ACHN (cell line): ENCODE measurements around the gene RNF39.

Experiments used
- DNase-seq: peaks from one replicate; pipeline ENCODE4 v3.0.0-alpha.2; 2015
- in situ Hi-C: cut with HindIII; loops from 2 replicates; pipeline ENCODE4 v1.10.0; 2017; ENCODE audit warnings: low sequenced_read_pairs, low pct_ligation_motif_present, low pct_unique_long_range_greater_than_20kb

The RNF39 gene

DNA sequence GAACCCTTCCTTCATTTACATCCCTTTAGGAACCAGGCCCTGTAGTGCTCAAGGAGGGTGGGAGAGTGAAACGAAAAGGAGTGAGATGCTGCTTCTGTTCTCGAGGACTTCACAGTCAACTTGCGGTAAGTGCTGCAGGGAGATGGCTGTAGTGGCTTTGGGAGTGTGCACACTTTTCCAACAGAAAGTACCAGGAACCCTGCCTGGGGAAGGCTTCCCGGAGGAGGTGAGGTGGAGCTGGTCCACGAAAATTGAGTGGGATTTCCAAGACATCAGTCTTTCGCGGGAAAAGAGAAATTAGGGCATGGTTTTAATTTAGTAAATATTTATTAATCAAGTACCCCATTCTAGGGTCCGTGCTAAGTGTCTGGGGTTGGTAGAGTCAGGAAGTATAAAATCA, 24.6 kb upstream of the RNF39 start:
- in situ Hi-C loops: no loop called here
- DNase-seq: no peak

DNA sequence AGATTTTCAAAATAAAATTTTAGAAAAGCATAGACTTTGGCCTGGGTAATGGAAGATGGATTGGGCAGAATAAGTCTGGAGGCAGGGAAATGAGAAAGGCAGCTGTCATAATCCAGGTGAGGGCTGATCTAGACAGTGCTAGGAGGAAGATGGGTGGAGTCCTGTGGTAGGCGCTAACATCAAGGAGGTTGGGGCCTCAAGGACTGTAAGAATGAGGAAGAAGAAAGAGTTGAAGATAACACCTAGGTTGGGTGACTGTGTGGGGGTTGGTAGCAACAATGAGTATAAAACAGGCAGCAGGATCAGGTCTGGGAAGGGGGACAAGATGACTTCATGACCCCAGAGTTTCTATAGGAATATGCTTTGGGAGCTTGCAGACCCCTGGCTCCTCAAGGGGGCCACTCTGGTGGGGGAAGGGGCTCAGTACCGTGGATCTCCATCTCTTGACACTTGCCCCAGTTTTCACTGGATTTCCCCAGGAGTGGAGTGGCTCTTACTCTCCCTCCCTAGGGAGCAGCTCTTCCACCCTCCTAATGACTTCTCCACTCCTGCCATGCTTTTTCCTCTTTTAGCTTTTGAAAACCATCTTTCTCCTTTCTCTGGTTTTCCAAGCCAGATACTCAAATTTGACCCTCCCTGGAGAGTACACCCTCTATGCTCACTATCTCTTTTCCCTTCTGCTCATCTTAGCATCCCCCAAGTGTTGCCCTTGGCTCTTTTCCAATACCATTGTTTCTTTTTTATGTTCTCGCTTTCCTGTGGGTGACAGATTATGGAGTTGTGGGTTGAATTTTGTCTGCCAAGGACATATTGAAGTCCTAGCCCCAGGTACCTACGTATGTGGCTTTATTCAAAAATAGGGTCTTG, 22.6 kb upstream of the RNF39 start:
- in situ Hi-C loops: no loop called here

GRCh38 chr6:30096829-30097228, 21.3 kb upstream of the RNF39 start:
- no peak for DNase-seq
- in situ Hi-C loops: no loop called here

More for the DNA sequence above, 22.6 kb upstream of the RNF39 start:
- DNase-seq: no peak

DNA sequence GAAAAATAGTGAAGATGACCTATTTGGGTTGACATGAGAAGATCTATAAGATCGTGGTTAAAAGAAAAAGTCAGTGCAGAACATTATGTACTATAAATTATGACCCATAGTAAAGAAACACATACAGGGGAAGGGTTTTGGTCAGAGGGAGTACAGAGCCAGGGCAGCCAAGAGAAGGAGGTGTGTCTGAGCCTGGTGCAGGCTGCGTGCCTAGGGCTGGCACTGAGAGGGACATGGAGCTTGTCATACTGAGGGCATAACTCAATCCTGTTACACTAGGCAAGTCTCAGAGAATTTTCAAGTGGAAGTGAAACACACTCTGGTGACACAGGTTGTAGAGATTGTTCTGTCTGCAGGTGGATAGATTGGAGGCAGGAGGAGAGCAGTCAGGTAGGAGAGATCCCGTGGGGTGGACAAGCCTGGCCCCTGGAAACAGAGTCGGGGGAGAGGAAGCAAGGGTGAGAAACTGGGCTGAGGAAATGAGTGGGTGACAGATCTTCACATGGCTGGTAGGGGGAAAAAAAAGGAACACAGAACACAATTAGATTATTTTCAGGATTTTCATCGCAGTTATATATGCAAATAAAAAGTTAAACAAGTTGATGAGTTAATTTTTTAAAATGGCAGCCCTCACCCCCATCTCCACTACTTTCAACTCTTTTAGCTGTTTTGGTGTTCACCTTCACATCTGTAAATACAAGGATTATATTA, 18.5 kb upstream of the RNF39 start:
- in situ Hi-C loops: no loop called here
- DNase-seq: no peak

DNA sequence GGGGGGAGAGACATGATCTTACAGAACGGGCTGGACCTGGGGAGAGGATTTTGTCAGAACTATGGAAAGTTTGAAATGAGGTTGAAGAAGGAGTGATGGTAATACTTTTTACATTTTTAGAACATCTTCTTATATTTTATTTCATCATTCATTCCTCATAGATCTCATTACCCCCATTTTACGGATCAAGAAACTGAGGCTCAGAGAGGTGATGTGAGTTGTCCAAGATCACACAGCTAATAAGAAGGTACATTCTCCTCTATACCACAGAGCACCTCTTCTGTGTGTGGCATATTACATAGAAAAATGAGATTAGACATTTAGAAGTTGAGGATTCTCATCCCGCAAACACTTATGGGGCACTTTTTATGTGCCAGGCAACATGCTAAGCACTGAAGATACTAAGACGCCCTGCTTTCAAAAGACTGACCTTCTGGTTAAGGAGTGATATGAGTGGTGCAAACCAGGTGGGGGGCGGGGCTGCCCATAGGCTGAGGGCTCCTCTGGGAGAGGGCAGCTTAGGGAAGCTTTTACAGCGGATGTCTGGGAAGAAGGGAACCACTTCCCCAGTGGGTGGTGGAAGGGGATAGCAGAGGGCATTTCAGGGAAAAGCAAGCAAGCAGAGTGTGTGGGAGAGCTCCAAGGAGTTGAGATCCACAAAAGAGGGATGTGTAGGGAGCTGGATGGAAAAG, 17.4 kb upstream of the RNF39 start:
- in situ Hi-C loops: no loop called here
- DNase-seq: no peak

- in situ Hi-C loops: no loop called here
- no peak for DNase-seq
Measured at GRCh38 chr6:30091577-30092381, 16.2 kb upstream of the RNF39 start.

DNA sequence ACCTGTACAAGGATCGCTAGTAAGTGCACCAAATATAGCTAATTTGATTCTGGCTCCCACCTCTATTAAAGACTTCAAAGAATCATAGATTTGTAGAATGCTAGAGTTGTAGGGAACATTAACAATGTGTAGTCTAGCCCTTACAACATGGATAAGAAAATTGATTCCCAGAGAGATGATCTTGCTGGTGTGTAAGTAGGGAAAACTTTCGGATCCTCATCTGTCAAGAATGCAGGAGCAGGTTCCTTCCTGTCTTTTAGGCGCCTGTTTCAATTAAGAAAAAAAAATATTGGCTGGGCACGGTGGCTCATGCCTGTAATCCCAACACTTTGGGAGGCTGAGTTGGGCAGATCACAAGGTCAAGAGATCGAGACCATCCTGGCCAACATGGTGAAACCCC, 12.3 kb upstream of the RNF39 start:
- no peak for DNase-seq
- in situ Hi-C loops: no loop called here

- DNase-seq: no peak
- in situ Hi-C loops: no loop called here
Measured at GRCh38 chr6:30077218-30077617, 1.6 kb upstream of the RNF39 start.

DNA sequence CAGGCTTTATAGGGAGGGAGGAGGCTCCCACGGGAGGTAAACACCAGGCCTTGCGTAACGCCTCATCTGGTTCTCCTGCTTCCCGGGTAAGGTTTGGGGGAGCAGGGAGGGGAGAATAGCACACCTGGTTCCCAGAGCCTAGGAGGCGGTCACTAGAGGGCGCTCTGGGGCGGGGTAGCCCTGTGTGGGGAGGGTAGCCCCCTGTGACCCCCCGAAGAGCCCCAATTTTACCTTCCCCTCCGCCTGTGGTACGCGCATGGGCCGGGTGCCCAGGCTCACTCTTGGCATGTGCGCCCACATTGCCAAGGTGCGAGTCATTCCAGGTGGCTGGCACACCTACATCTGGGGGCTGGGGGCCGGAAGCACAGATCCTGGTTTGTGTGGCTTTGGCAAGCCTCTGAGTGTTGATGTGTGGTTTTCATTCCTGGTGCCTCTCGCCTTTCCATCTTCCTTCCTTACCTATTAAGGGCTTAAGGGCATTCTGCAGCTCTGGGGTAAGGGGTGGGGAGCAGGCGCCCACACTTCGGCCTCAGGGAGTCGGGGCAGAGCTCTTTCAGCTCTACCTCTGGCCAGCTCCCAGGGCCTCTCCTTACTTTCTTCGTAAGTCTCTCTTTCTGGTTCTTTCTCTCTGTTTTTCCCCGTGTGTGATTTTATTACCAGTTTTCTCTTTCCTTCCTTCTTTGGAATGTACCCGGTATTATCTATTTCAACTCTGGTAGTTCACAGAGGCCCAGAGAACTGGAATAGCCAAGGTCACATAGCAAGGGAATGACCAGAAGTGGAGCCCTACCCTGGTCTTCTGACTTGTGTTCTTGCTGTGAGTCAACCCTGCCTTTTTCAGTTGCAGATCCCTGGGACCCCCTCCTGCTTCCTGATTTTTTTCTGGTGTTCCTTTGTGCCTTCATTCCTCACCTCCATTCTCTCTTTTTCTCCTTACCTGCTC, 492 bp upstream of the RNF39 start:
- no peak for DNase-seq
- in situ Hi-C loops: no loop called here

GRCh38 chr6:30074331-30075093, 1.1 kb downstream of the RNF39 start:
- no peak for DNase-seq
- in situ Hi-C loops: no loop called here

- in situ Hi-C loops: no loop called here
- DNase-seq: no peak
Measured at GRCh38 chr6:30073489-30074235, 1.9 kb downstream of the RNF39 start.

- in situ Hi-C loops: no loop called here
- no peak for DNase-seq
Measured at GRCh38 chr6:30071858-30072257, 3.7 kb downstream of the RNF39 start.

- DNase-seq: no peak
- in situ Hi-C loops: no loop called here
Measured at GRCh38 chr6:30071081-30071818, 4.3 kb downstream of the RNF39 start.

- in situ Hi-C loops: no loop called here
- DNase-seq: no peak
Measured at GRCh38 chr6:30067460-30068139, 8.0 kb downstream of the RNF39 start.
